NCI-H128 (cell line): ENCODE data around the gene BTBD19.
"Not testable (repeated sequence)": the region's sequence is repeated elsewhere in the genome, so short reads cannot be mapped to it uniquely, and the experiment has no call there.

Experiments used
- DNase-seq: peaks from one replicate; lab custom pipeline; 2025; ENCODE audit not compliant: unreplicated experiment; lab: John Stamatoyannopoulos, UW

The BTBD19 gene

GRCh38 chr1:44827197-44828002, 19.1 kb downstream of the BTBD19 start:
- no peak for DNase-seq

- no peak for DNase-seq
Measured at GRCh38 chr1:44828003-44828651, 19.8 kb downstream of the BTBD19 start.

GRCh38 chr1:44828841-44829440, 20.6 kb downstream of the BTBD19 start:
- DNase-seq: no peak

GRCh38 chr1:44829506-44830384, 21.4 kb downstream of the BTBD19 start:
- DNase-seq: no peak

- DNase-seq: no peak
Measured at GRCh38 chr1:44830900-44831304, 22.6 kb downstream of the BTBD19 start.

- no peak for DNase-seq
Measured at GRCh38 chr1:44831516-44831915, 23.2 kb downstream of the BTBD19 start.

- no peak for DNase-seq
Measured at GRCh38 chr1:44832056-44832705, 23.9 kb downstream of the BTBD19 start.

GRCh38 chr1:44834328-44834727, 26.0 kb downstream of the BTBD19 start:
- no peak for DNase-seq

- DNase-seq: peak; percentile 80
Measured at GRCh38 chr1:44835738-44836675, 27.7 kb downstream of the BTBD19 start.

GRCh38 chr1:44838294-44838693, 30.0 kb downstream of the BTBD19 start:
- not testable (repeated sequence) for DNase-seq

GRCh38 chr1:44839576-44839975, 31.3 kb downstream of the BTBD19 start:
- no peak for DNase-seq

GRCh38 chr1:44842486-44842861, 34.2 kb downstream of the BTBD19 start:
- no peak for DNase-seq

GRCh38 chr1:44842862-44843655, 34.7 kb downstream of the BTBD19 start, which contains the start of gene PTCH2:
Gene PTCH2, minus strand, starts transcription at chr1:44843253. Its CDS starts 321 bp downstream, at chr1:44842932.
- DNase-seq: peak; percentile 53

GRCh38 chr1:44846985-44847384, 38.7 kb downstream of the BTBD19 start:
- DNase-seq: no peak

- no peak for DNase-seq
Measured at GRCh38 chr1:44847845-44848244, 39.5 kb downstream of the BTBD19 start.

GRCh38 chr1:44848456-44849181, 40.3 kb downstream of the BTBD19 start:
- DNase-seq: no peak

GRCh38 chr1:44849575-44850132, 41.3 kb downstream of the BTBD19 start:
- no peak for DNase-seq

- DNase-seq: no peak
Measured at GRCh38 chr1:44851308-44851707, 43.0 kb downstream of the BTBD19 start.
